ENCODE measurements around the gene OR52B6. TPM values are rescaled to one million over a fixed set of nuclear protein-coding genes. Genes with fewer than 3 reads are reported as not detected.

OR52B6 gene
- total RNA-seq, 3 donors from 2014 or later (not counting 1 experiment from before 2014, with no cell fraction given), result not detected

- Mint-ChIP-seq H3K4me1 (peaks cover 49 to 50% of the 10 kb centered on the region in 2 donors), H3K27ac (peak overlapping the region in 1 of 2 donors; percentile 41), H3K36me3 (peaks cover 37% of the 10 kb centered on the region), H3K9me3 (no peaks in the 10 kb centered on the region), H3K4me3 (no peak overlapping the region), H3K27me3 (ENCODE audit: low read depth in 2 of 2) (no peaks in the 10 kb centered on the region)
- Histone ChIP-seq H3K4me3 (ENCODE audit: low read length) (no peak overlapping the region), H3K27ac (ENCODE audit: low read length) (no peak overlapping the region), H3K9me3 (ENCODE audit: control insufficient read depth, insufficient read depth, low read length) (no peaks in the 10 kb centered on the region), H3K36me3 (ENCODE audit: control insufficient read depth, insufficient read depth, low read length) (peaks cover 30% of the 10 kb centered on the region), H3K4me1 (ENCODE audit: control insufficient read depth, insufficient read depth, low read length) (peaks cover 12% of the 10 kb centered on the region), H3K27me3 (ENCODE audit: control insufficient read depth, insufficient read depth, low read length) (no peaks in the 10 kb centered on the region)
- WGBS (ENCODE audit: insufficient coverage), result 45% methylated on average over 2 of the region's 2 CpGs
- intact Hi-C loops (cut with micrococcal nuclease), result no loop called here
- no peak for TF ChIP-seq CTCF (IDR thresholded peaks at IDR 0.05)
- DNase-seq (no peak), ATAC-seq (no peak)
Measured at GRCh38 chr11:5631417-5631816, 50.7 kb downstream of the OR52B6 start.

Other genes starting within 250 kb of the OR52B6 start
- gene OR51B5, start 237.4 kb upstream of the OR52B6 start, total RNA-seq, result not detected
- gene OR51B6, start 229.4 kb upstream of the OR52B6 start, total RNA-seq, result not detected
- not detected for gene OR51M1, start 197.1 kb upstream of the OR52B6 start, total RNA-seq
- gene OR51Q1, start 158.8 kb upstream of the OR52B6 start, total RNA-seq, result not detected
- gene OR51I1, start 139.4 kb upstream of the OR52B6 start, total RNA-seq, result not detected
- not detected for gene OR51I2, start 131.6 kb upstream of the OR52B6 start, total RNA-seq
- gene OR52D1, start 92.2 kb upstream of the OR52B6 start, total RNA-seq, result not detected
- under 1 TPM in 2 of 3 donors, not detected in 1; 0.15 to 0.20 TPM for gene UBQLN3, start 70.9 kb upstream of the OR52B6 start, total RNA-seq
- 1 to 10 TPM in 1 of 3 donors, under 1 TPM in 1, not detected in 1; 0.61 to 1.3 TPM for gene UBQLNL, start 64.2 kb upstream of the OR52B6 start, total RNA-seq
- gene OR52H1, start 32.3 kb upstream of the OR52B6 start, total RNA-seq, result under 1 TPM; 0.26 to 0.95 (median 0.70) TPM
- 1 to 10 TPM in 1 of 3 donors, not detected in 2; 1.1 TPM for gene TRIM6, start 15.8 kb downstream of the OR52B6 start, total RNA-seq
- gene TRIM34, start 44.1 kb downstream of the OR52B6 start, total RNA-seq, result 10 to 100 TPM in 1 of 3 donors, 1 to 10 TPM in 2; 8.2 to 10.0 (median 9.9) TPM
- gene TRIM5, start 104.2 kb downstream of the OR52B6 start, total RNA-seq, result 10 to 100 TPM; 16.3 to 24.4 (median 20.2) TPM
- 100 to 1,000 TPM; 304 to 339 (median 334) TPM for gene TRIM22, start 108.9 kb downstream of the OR52B6 start, total RNA-seq
- gene OR56B1, start 155.6 kb downstream of the OR52B6 start, total RNA-seq, result under 1 TPM; 0.18 to 0.93 (median 0.42) TPM
- 1 to 10 TPM; 1.2 to 2.1 (median 1.3) TPM for gene OR52N4, start 173.4 kb downstream of the OR52B6 start, total RNA-seq
- not detected for gene OR52N5, start 202.5 kb downstream of the OR52B6 start, total RNA-seq
- gene OR52N1, start 210.4 kb downstream of the OR52B6 start, total RNA-seq, result not detected
- not detected for gene OR52N2, start 228.0 kb downstream of the OR52B6 start, total RNA-seq